Measurements from ENCODE around the gene CNTN1. TPM values are rescaled to one million over a fixed set of nuclear protein-coding genes. Genes with fewer than 3 reads are reported as not detected.

Gene CNTN1
- total RNA-seq, 6 donors from 2014 or later: 1.0 to 9.8 (median 5.6) TPM

GRCh38 chr12:40742041-40742440 is 49.8 kb downstream of the CNTN1 start:
- Histone ChIP-seq H3K27me3 (no peaks in the 10 kb centered on the region), H3K36me3 (no peaks in the 10 kb centered on the region), H3K4me3 (no peak overlapping the region), H3K27ac (no peak overlapping the region), H3K4me1 (no peaks in the 10 kb centered on the region), H3K9me3 (no peaks in the 10 kb centered on the region)
- TF ChIP-seq CTCF (IDR thresholded peaks at IDR 0.05): no peak
- no peak for TF ChIP-seq EP300 (IDR thresholded peaks at IDR 0.05)
- TF ChIP-seq POLR2A (IDR thresholded peaks at IDR 0.05): no peak
- 68 to 73% methylated on average over 2 of the region's 2 CpGs for WGBS, 2 donors
- DNase-seq: no peak
- ATAC-seq (ENCODE audit: low FRiP score in 2 of 2): no peak

GRCh38 chr12:40745386-40745785 is 53.1 kb downstream of the CNTN1 start:
- no peaks in the 10 kb centered on the region for H3K36me3 ChIP-seq

GRCh38 chr12:40749863-40750262 is 57.6 kb downstream of the CNTN1 start:
- ATAC-seq (ENCODE audit: low FRiP score in 2 of 2) (no peak), DNase-seq (no peak)
- Histone ChIP-seq H3K4me1 (no peaks in the 10 kb centered on the region), H3K4me3 (no peak overlapping the region), H3K27ac (no peak overlapping the region), H3K36me3 (no peaks in the 10 kb centered on the region), H3K27me3 (no peaks in the 10 kb centered on the region), H3K9me3 (no peaks in the 10 kb centered on the region)
- TF ChIP-seq CTCF (IDR thresholded peaks at IDR 0.05): no peak
- no peak for TF ChIP-seq POLR2A (IDR thresholded peaks at IDR 0.05)
- no peak for TF ChIP-seq EP300 (IDR thresholded peaks at IDR 0.05)
- no peak for TF ChIP-seq POLR2AphosphoS5 (IDR thresholded peaks at IDR 0.05)
- 86 to 88% methylated on average over 1 of the region's 1 CpG for WGBS, 2 donors

More at GRCh38 chr12:40745386-40745785, 53.1 kb downstream of the CNTN1 start:
- Histone ChIP-seq H3K9me3 (no peaks in the 10 kb centered on the region), H3K4me3 (no peak overlapping the region), H3K27me3 (no peaks in the 10 kb centered on the region), H3K4me1 (no peaks in the 10 kb centered on the region), H3K27ac (no peak overlapping the region)
- TF ChIP-seq EP300 (IDR thresholded peaks at IDR 0.05): no peak
- no peak for TF ChIP-seq POLR2AphosphoS5 (IDR thresholded peaks at IDR 0.05)
- no peak for TF ChIP-seq POLR2A (IDR thresholded peaks at IDR 0.05)
- TF ChIP-seq CTCF (IDR thresholded peaks at IDR 0.05): no peak
- no peak for DNase-seq
- no peak for ATAC-seq (ENCODE audit: low FRiP score in 2 of 2)

- no peak for DNase-seq
- H3K27ac ChIP-seq: no peak overlapping the region
Measured at GRCh38 chr12:40752011-40752410, 59.8 kb downstream of the CNTN1 start.

More at GRCh38 chr12:40752011-40752410, 59.8 kb downstream of the CNTN1 start:
- Histone ChIP-seq H3K36me3 (no peaks in the 10 kb centered on the region), H3K4me1 (no peaks in the 10 kb centered on the region), H3K9me3 (no peaks in the 10 kb centered on the region), H3K4me3 (no peak overlapping the region), H3K27me3 (no peaks in the 10 kb centered on the region)
- TF ChIP-seq POLR2A (IDR thresholded peaks at IDR 0.05): no peak
- no peak for TF ChIP-seq CTCF (IDR thresholded peaks at IDR 0.05)
- no peak for TF ChIP-seq EP300 (IDR thresholded peaks at IDR 0.05)
- TF ChIP-seq POLR2AphosphoS5 (IDR thresholded peaks at IDR 0.05): no peak
- WGBS, 2 donors: 50 to 51% methylated on average over 2 of the region's 2 CpGs
- ATAC-seq (ENCODE audit: low FRiP score in 2 of 2): no peak
